ENCODE measurements around the gene SH3BP4.
A peak's percentile ranks its signal among the peaks of the same experiment; 100 is the strongest.

Gene SH3BP4

GRCh38 chr2:234940527-234940926 is 11.3 kb upstream of the SH3BP4 start:
- no peak for DNase-seq (ENCODE audit: low read depth)
- H3K4me3 ChIP-seq (ENCODE audit: low read length) = no peak overlapping the region
- TF ChIP-seq CTCF (conservative IDR thresholded peaks at IDR 0.05; ENCODE audit: low read depth, low read length) = no peak

- DNase-seq (ENCODE audit: low read depth) = no peak
- H3K4me3 ChIP-seq (ENCODE audit: low read length) = no peak overlapping the region
- no peak for TF ChIP-seq CTCF (conservative IDR thresholded peaks at IDR 0.05; ENCODE audit: low read depth, low read length)
Observed at GRCh38 chr2:234945339-234945873, 6.4 kb upstream of the SH3BP4 start.

- DNase-seq (ENCODE audit: low read depth) = no peak
- H3K4me3 ChIP-seq (ENCODE audit: low read length) = no peak overlapping the region
- no peak for TF ChIP-seq CTCF (conservative IDR thresholded peaks at IDR 0.05; ENCODE audit: low read depth, low read length)
Observed at GRCh38 chr2:234947556-234947955, 4.3 kb upstream of the SH3BP4 start.

- DNase-seq (ENCODE audit: low read depth) = peak; percentile 80
- no peak for TF ChIP-seq CTCF (conservative IDR thresholded peaks at IDR 0.05; ENCODE audit: low read depth, low read length)
- no peak overlapping the region for H3K4me3 ChIP-seq (ENCODE audit: low read length)
Observed at GRCh38 chr2:234949762-234950434, 1.9 kb upstream of the SH3BP4 start.

GRCh38 chr2:234950435-234950729 is 1.4 kb upstream of the SH3BP4 start:
- no peak overlapping the region for H3K4me3 ChIP-seq (ENCODE audit: low read length)
- TF ChIP-seq CTCF (conservative IDR thresholded peaks at IDR 0.05; ENCODE audit: low read depth, low read length) = no peak
- no peak for DNase-seq (ENCODE audit: low read depth)

- peak overlapping the region; percentile 64 for H3K4me3 ChIP-seq (ENCODE audit: low read length)
- peak; percentile 17 for TF ChIP-seq CTCF (conservative IDR thresholded peaks at IDR 0.05; ENCODE audit: low read depth, low read length)
- no peak for DNase-seq (ENCODE audit: low read depth)
Observed at GRCh38 chr2:234950730-234951663, 820 bp upstream of the SH3BP4 start.

All from retinal pigment epithelial cell (primary cell).